Measurements from ENCODE around the gene ADAMTS16.

Gene ADAMTS16

DNA sequence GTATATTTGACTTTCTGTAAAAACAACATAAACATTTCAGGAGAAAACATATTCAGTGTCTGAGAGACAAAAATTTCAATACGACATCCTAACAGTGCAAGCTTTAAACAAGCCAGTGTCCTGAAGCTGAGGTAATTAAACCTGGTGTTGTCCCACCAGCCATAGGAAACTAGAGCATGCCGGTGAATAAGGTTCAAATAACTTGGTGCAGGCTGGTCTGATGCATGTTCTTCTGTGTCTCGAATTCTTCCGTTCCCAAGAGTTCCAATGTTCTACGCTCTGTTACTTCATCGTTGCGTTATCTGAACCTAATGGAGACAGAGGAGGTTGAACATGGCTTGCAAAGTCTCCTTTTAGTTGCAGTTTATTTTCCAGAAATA is 48.9 kb downstream of the ADAMTS16 start:
- no peak for DNase-seq

DNA sequence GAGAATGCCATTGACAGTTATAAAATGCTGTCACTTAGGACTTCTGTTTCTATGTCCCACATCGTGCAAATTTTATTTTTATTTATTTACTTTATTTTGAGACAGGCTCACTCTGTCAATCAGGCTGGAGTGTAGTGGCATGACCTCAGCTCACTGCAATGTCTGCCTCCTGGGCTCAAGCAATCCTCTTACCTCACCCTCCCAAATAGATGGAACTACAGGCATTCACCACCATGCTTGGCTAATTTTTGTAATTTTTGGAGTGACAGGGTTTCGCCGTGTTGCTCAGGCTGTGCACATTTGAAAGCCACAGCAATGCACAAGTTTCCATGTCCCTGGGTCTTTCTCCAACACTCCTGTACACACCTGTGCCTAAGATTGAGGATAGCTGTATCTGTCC is 51.8 kb downstream of the ADAMTS16 start:
- DNase-seq = no peak

DNA sequence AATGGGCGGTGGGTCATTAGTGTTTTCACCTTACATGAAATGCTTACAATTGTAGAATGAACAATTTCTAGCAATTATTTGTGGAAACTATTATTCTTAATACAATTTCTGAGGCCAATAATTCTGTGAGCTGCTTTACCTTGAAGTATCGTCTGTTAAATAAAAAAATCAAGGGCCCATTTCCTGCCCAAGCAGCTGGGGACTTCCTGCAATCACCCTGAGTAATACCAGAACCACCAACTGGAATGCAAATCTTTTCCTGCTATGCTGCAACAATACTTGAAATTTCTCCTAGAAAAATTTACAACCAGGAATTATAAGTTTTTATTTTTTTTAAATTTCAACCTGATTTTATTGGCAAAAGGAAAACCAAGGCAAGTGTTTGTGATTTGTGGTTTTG is 52.6 kb downstream of the ADAMTS16 start:
- DNase-seq = no peak

DNA sequence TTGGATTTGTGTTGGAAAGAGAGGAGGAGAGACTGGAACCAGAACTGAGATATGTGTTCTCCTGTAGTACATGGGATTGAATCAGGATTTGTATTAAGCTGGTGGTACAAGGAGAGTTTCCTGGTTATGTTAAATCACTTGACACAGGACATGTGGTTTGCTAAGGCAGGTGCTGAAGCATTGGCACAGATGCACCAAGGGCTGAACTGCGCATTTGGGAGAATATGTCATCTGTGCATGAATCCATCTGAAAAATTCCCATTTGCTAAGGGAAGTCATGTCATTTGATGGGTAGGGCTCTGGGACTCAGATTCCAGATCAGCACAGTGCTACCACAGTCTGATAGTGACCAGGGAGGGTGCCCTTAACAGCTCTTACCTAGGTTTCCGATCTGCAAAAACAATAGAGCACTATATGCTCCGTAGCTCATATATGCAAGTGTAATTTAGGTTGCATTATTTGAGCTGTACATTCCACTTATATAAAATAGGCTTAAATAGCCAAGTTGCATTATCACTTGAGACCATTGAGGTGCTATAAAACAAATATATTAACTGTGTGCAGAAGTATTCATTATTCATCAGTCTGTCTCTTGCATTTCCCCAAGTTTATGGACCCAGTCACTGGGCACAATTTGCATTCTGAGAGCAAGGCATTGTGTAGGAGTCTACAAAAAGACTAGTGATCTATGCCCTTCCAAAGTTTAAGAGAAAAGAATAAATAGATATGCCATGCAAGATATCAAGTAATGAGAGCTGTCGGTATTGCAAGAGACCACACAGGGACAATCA is 55.2 kb downstream of the ADAMTS16 start:
- no peak for DNase-seq

DNA sequence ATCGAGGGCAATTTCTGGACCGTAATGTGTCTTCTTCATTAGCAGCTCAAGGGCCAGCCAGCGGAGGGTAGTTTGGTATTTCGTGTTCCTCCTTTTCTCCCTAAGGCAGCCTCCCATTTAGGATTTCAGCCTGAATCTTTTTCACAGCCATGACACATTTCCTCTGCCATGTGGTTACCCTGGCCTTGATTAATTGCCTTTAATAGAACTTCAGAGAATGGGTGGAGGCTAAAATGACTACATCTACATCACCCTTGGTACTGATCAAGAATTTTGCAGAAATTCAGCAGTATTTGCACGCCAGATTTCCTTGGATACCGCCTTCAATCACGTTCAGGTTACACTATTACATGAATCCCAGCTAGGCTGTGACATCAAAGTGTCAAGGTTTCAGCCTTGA is 58.0 kb downstream of the ADAMTS16 start:
- no peak for DNase-seq

DNA sequence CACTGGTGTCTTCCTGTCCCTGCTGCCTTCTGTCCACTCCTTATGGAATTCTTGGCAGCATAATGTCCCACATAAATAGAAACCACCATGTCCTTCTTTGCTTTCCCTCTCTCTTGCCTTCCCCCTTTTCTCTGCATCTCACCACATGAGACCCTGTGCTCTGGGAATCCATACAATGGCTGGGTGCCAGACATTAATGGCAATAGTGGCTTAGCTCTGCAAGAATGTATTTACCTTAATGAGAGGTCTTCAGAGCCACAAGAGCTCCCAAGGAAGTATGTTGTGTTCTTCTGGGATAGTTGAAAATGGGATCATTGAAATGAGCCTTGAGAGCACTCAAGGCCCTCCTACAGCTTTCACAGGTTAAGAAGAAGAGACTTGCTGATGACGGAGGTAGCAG is 58.7 kb downstream of the ADAMTS16 start:
- no peak for DNase-seq

DNA sequence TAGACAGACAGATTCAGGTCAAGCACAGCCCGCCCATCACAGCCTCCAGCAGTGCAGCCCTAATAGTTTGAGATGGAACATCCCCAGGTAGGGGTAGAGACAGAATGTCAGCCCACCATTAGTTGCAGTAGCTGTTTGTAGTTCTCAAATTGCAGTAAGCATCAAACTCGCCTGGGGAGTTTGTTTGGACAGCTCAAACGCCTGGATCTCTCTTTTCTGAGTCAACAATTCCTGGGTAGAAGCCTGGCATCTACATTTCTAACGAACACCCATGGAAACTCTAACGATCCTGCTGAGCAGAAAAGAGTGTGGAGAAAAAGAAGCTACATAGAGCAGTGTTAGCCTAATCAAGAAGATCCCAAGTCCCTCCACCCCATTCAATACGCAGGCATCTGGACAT is 59.4 kb downstream of the ADAMTS16 start:
- DNase-seq = no peak

DNA sequence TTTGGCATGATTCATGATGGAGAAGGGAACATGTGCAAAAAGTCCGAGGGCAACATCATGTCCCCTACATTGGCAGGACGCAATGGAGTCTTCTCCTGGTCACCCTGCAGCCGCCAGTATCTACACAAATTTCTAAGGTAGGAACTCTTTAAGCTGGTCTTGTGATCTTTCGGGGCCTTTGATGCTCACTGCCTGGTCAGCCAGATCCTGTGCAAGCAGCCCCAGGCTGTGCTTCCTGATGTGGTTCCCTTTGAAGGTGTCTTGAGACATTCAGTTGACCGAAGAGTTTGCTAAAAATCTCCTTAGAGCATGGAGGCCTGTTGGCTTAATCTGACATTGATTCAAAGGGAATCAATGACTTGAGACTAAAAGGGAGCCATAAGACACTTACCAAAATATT is 60.0 kb downstream of the ADAMTS16 start:
- DNase-seq = no peak

DNA sequence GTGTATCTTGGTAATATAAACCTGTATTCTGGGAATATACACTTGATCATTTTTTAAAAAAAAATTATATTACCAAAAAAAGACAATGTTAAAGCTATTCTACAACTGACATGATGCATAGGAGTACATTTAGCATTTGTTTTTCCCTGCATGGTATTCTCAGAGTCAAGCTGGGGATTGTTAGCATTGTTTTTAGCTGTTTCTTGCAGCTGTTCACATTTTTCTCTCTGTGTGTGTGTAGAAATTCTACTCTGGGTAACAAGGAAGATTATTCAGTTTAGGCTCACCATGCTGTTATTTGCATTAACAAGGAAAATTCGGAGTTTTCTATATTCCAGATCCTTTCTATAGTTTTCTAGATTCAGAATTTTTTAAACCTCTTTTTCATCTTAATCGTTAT is 62.2 kb downstream of the ADAMTS16 start:
- DNase-seq = no peak

DNA sequence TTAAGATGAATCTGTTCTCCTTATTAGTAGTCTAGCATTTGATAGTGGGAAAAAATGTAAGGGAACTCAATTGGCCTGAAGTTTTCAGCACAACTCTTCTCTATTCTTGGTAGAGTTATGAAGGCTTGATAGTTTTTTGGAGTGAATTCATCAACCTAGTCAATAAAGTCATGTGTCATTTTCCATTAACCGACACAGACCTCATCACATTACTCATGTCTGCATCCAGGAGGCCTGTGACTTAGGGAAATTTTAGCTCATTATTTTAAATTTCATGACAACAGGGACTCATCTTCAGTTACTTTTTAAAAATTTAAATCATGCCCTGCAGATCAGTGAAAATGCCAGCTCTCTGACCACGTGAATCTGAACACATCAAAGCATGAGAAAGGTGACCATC is 63.3 kb downstream of the ADAMTS16 start:
- DNase-seq = no peak

DNA sequence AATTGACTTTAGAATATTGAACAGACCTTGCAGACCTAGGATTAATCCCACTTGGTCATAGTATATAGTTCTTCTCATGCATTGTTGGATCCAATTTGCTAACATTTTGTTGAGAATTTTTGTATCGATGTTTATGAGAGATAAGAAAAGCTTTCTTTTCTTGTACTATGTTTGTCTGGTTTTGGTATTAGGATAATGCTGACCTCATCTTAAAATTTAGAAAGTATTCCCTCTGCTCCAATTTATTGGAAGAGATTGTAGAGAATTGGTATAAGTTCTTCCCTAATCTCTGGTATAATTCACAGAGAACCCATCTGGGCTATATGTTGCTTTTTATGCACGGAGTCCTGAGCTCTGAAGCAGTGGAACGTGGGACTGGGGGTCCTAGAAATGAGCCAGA is 67.7 kb downstream of the ADAMTS16 start:
- DNase-seq = no peak

DNA sequence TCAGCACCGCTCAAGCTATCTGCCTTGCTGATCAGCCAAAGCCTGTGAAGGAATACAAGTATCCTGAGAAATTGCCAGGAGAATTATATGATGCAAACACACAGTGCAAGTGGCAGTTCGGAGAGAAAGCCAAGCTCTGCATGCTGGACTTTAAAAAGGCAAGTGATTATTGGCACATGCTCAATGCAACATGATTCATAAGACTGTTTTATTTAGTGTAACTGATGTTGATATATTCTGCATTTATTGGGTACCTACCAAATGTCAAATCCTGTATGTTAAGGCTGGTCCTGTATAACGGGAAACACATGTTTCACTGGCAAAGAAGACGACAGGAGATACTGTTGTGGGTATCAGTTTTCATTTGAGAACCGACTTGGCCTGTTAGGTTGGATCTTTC is 69.0 kb downstream of the ADAMTS16 start:
- DNase-seq = no peak

DNA sequence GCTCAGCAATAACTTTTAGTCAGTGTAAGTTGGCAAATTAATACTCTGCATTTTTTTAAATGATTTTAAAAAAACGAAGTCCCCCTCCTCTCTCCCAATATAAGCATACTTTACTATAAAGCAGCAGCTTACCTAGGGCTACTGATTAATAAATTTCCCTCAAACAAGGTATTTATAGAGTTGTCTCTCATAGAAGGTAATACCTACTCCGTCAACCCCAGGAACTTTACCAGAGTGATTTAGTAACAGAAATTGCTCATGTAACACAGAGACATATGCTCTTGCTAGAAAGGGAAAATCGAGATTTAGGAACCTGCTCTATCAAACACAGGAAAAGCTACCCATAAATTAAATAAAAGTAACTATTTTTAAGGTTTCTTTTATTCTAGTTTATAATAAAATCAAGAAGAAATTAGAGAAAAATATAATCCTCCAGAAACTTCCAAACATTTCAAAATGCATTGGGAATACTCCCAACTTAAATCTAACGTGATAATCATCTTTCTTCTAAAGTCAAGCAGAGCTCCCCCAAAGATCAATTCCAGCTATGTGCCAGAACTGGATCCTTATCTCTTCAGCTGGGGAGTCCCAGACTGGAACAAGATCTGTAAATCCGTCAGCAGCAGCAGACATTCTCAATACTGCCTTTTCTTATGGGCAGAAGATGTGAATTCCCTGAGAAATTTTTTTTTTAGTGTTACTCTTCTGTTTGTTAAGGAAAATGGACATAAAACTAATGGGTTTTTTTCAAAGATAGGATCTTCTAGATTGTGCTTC is 69.6 kb downstream of the ADAMTS16 start:
- no peak for DNase-seq

DNA sequence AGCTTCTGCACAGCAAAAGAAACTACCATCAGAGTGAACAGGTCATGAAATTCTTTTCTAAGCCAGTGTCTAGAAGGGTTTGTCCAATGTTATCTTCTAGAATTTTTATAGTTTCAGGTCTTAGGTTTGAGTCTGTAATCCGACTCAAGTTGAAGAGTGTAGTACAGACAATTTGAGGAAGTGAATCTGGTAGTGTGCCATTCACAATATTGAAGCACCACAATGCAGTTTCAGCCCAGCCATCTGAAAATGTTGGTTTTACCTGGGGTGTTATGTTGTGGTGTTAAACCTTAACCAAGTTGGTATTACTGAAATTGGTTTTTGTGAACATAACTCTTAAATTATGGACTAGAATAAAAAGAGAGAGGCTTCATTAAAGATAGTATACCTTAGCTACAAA is 77.2 kb downstream of the ADAMTS16 start:
- no peak for DNase-seq

DNA sequence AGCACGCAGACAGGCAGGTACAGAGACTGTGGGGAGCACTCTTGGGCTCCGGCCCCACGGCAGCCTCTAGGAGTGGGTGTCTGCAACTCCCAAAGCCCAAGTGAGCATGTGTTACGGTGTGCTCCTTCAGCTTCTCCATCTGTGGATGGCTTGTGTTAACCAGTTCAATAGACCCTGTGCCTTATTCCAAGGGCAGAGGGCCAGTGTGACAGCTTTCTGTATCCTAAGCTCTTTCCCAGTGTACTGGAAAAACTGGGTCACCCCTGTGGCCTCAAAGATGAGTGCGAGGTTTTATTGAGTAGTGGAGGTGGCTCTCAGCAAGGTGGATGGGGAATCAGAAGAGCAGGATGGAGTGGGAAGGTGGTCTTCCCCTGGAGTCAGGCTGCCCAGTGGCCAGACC is 78.3 kb downstream of the ADAMTS16 start:
- no peak for DNase-seq

DNA sequence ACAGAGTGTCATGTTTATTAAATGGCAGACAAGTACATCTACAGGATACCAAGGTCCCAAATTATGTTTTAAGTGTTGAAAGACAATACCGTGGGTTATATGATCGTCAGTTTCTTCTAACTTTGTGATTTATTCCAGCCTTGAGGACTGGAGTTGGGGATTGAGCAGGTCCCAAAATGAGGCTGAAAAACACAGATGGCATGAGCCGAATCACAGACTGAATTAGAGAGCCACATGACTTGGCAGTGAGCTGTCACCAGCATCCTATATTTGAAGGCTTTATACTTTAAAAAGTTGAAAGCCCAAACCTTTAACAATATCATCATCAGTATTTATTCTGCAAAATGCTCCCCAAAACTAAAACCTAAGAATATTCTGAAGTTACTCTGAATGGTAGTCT is 79.4 kb downstream of the ADAMTS16 start:
- no peak for DNase-seq

DNA sequence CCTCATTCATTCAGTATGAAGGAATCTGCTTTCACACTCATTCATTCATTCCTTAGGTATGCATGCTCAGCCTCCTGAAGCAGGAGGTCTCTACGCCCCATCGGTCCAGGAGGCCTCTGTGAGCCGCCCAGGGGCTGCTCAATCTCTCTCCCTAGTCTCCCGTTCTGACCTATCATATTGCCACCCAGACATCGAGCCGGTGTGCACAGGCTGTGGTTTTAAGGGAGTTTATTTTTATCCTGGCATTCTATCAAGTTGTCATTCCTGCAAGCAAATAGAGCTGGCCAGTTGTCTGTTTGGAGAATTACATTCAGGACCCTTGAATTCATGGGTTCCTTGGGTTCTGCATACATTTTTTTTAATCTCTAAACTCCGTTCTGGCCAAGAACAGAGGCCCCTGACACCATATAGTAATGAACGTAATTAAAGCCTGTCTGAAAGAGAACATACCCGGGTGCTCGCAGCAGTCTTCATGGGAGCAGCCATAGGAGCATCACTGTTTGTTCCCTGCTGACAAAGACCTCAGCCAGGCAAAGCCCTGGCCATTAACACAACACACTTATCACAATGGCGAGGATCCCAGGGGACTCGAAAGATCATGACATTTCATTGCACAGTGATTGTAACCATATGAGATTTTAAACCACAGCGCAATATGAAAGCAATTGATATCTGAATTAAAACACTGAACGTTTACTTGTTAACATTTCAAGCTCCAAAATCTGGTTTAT is 80.9 kb downstream of the ADAMTS16 start:
- DNase-seq = no peak

DNA sequence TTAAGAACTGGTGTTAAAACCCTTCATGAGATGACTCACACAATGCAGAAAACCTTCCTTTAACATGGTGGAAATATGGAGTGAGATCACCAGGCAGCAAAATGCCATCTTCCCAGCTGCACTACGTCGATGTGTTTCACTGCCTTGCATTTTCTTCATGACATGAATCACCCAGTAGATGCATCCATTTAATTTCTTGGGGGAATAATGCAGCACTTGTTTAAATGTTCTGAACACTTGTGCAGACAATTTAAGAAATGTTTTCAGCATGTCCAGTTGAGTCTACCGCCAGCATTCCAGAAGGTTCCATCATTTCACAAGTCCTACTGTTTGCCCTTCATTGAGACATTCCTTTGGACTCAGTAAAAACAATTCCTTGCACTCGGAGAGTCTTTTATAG is 81.6 kb downstream of the ADAMTS16 start:
- no peak for DNase-seq

DNA sequence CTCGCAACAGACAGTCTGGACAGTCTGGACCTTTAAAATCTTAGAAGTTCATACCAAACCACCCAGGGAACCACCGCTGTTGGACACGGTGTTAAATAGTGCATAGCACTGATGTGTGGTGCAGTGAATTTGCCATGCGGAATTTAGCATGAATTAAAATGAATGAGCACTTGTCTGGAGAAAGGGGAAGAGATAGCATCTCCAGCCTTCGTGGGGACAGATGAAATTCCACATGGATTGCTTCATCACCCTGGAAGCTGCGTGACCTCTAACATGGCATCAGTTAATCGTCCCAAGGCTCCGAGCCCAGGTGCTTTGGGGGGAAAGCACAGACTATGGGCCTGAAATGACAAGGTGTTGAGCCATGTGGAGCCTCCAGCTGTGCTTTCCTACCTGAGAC is 91.4 kb downstream of the ADAMTS16 start:
- no peak for DNase-seq

DNA sequence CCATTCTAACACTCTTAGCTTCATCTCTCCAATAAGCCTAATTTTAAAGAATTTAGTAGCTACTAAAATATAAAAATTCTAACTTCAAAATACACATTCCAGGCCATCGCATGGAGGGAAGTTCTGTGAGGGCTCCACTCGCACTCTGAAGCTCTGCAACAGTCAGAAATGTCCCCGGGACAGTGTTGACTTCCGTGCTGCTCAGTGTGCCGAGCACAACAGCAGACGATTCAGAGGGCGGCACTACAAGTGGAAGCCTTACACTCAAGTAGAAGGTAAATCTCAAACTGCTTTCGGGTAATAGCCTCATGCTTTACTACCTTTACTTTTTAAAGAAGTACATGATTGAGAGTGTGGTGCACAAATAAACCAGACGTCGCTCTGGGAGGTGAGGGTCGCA is 94.8 kb downstream of the ADAMTS16 start:
- no peak for DNase-seq

DNA sequence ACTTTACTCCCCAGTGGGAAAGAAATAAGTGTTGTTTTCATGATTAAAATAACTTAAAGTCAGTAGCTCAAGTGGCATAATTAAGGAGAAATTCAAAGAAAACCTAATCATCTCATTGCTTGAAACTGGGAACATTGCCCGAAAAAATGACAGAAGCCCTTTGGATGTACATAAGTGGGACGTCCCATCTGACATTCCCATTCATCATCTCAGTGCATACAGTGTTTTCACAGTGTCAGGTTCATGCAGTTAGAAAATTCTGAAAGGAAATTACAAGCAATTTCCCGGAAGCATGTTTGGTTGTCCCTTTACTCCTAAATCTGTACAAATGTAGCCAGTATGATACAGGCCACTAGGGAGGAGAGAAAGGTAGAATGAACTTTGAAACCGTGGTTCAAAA is 95.6 kb downstream of the ADAMTS16 start:
- no peak for DNase-seq

DNA sequence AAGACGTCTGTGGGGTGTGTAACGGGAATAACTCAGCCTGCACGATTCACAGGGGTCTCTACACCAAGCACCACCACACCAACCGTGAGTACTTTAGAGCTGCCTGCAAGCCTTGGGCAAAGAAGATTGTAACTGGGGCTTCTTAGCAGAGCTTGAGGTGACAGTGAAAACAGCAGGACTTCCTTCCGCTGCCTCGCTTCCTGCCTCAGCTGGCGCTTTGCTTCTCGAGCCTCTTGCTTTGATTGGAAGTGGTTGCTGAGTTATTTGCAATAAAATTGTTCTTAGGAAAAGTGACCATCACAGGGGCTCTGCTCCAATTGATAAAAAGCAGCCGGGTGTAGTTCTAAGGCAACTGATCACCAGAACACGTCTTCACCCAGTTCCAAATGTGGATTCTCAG is 99.1 kb downstream of the ADAMTS16 start:
- no peak for DNase-seq

DNA sequence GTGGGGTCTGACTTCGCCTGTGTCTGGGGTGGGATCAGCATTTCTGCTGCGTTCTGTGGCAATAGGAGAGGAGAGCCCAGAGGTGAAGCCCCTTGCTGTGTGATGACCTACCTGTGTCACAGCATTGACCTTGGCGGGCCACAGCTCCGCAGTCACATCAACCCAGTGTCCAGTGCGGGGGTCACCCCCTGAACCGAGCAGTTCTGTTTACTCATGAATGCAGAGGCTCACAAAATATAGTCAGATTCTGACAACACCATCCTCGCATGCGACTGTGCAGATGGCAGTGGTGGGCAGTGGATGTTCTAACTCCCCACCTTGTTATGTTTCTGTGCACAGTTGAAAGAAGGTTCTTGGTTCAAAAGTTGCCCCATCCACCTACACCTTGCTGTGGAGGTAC is 100.1 kb downstream of the ADAMTS16 start:
- no peak for DNase-seq

DNA sequence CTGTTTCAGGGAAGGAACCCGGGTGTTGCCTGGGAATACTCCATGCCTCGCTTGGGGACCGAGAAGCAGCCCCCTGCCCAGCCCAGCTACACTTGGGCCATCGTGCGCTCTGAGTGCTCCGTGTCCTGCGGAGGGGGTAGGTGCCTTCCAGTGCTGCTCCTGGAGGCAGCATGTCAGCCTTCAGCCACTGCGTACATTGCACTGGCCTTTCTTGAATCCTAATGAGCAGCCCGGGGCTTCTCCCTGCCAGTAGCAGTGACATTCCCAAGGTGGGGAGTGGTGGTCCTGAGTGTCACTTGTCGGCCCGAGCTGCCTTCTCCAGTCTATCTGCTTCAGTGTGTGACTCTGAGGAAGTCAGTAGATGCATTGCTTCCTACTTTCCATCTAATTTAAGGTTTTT is 101.9 kb downstream of the ADAMTS16 start:
- DNase-seq = no peak
